HEK293 (cell line): Measurements from ENCODE around the gene WDR88.

Source experiments
- CTCF ChIP-seq: fragments of 450-650 bp; formaldehyde crosslinking; IDR thresholded peaks from 2 replicates; pipeline ENCODE4 v1.5.1; 2016; ENCODE audit warnings: missing biosample characterization, missing genetic modification characterization
- HOXA7 ChIP-seq: sonication (generic); formaldehyde crosslinking; IDR thresholded peaks from 2 replicates; pipeline ENCODE4 v1.8.1; 2022; ENCODE audit warnings: missing genetic modification reagents, borderline replicate concordance
- SETDB1 ChIP-seq: IDR thresholded peaks from one replicate; pipeline ENCODE4 v1.6.1; 2017; ENCODE audit warnings: mild to moderate bottlenecking, low read length, moderate library complexity, mixed read lengths; ENCODE audit not compliant: insufficient read length
- YY1 ChIP-seq: fragments of 450-650 bp; formaldehyde crosslinking; IDR thresholded peaks from 2 replicates; pipeline ENCODE4 v1.5.1; 2018; ENCODE audit warnings: missing biosample characterization, missing genetic modification characterization
- ZBTB26 ChIP-seq: fragments of 450-650 bp; formaldehyde crosslinking; optimal IDR thresholded peaks from 2 replicates; pipeline ENCODE3; 2016; ENCODE audit warnings: missing biosample characterization, mild to moderate bottlenecking, missing genetic modification characterization
- ZBTB7A ChIP-seq: fragments of 450-650 bp; formaldehyde crosslinking; IDR thresholded peaks from 2 replicates; pipeline ENCODE4 v1.5.1; 2016; ENCODE audit warnings: low read depth, missing biosample characterization, missing genetic modification characterization
- ZFP41 ChIP-seq: fragments of 450-650 bp; formaldehyde crosslinking; IDR thresholded peaks from 2 replicates; pipeline ENCODE4 v1.5.1; 2016; ENCODE audit warnings: missing biosample characterization, missing genetic modification characterization, borderline replicate concordance
- ZNF274 ChIP-seq, 2 experiments: fragments of 200-500 bp in 1 of 2; fragments of 450-650 bp in 1 of 2; sonication (Bioruptor generic) in 1 of 2; formaldehyde crosslinking in 1 of 2; IDR thresholded peaks; 2 replicates each; pipeline versions ENCODE4 v1.5.1 to v1.6.1; 2014 to 2016; ENCODE audit warnings: borderline replicate concordance in 1 of 2, inconsistent platforms in 1 of 2, low read length in 1 of 2, missing biosample characterization in 1 of 2, missing genetic modification characterization in 1 of 2
- ZNF423 ChIP-seq: fragments of 450-650 bp; formaldehyde crosslinking; IDR thresholded peaks from 2 replicates; pipeline ENCODE4 v1.5.1; 2016; ENCODE audit warnings: missing biosample characterization, missing genetic modification characterization
- ZNF76 ChIP-seq: fragments of 450-650 bp; formaldehyde crosslinking; IDR thresholded peaks from 2 replicates; pipeline ENCODE4; 2016; ENCODE audit warnings: low read depth, missing biosample characterization, missing genetic modification characterization, borderline replicate concordance
- TF ChIP-seq, protein P1 (sequence below): IDR thresholded peaks from 2 replicates; pipeline ENCODE4 v1.6.1; 2011; ENCODE audit warnings: mild to moderate bottlenecking, low read depth, low read length, borderline replicate concordance

DNA sequence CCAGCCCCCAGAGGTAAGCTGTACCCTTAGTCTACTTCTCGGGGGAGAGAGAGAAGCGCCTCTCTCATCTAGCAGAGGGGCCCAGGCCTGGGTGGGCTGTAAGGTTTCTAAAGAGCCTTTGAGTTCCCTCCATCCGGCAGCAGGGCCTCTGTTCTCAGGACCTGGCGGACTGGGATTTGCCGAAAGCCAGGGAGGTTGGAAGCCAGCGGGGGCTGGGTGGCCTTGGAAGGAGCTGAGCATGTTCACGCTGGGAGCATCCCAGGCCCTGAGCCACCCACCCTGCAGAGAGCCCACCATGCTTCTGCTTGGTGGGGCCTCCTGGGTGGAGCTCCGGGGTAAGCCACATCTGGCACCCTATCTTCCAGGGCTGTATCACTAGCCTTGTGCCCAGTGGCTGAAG is 86.0 kb downstream of the WDR88 start:
- TF ChIP-seq ZNF76 (tag by site-specific recombination) = no peak
- TF ChIP-seq YY1 (tag by site-specific recombination) = no peak
- no peak for TF ChIP-seq CTCF (tag by site-specific recombination)
- TF ChIP-seq SETDB1 = no peak
- TF ChIP-seq, protein P1, sequence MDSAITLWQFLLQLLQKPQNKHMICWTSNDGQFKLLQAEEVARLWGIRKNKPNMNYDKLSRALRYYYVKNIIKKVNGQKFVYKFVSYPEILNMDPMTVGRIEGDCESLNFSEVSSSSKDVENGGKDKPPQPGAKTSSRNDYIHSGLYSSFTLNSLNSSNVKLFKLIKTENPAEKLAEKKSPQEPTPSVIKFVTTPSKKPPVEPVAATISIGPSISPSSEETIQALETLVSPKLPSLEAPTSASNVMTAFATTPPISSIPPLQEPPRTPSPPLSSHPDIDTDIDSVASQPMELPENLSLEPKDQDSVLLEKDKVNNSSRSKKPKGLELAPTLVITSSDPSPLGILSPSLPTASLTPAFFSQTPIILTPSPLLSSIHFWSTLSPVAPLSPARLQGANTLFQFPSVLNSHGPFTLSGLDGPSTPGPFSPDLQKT = no peak
- TF ChIP-seq ZNF274 (IDR thresholded peaks at IDR 0.05; ENCODE audit: low read length) = no peak
- no peak for TF ChIP-seq ZNF274 (tag by site-specific recombination; IDR thresholded peaks at IDR 0.05; ENCODE audit: borderline replicate concordance)
- no peak for TF ChIP-seq ZNF423 (tag by site-specific recombination)
- TF ChIP-seq ZBTB26 (tag by site-specific recombination) = no peak
- no peak for TF ChIP-seq ZBTB7A
- no peak for TF ChIP-seq HOXA7
- TF ChIP-seq ZFP41 = no peak
